ENCODE results near the gene MTARC1.

MTARC1 gene

DNA sequence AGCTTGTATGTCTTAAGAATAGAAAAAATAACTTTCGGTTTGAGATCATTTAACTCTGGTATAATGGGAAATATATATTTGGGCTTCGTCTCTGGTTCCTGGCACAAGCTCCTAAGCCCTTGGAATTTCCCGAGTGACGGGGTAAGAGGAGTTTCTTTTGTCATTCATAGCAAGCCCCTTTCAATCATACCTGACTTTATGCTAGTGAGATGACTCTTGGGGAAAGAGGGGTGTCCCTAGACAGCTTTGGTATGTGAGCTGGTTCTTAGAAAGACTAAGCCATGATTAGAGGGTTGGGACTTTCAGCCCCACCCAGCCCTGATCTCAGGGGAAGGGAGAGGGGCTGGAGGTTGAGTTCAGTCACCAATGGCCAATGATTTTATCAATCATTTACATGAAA is 13.9 kb upstream of the MTARC1 start:
- DNase-seq, result no peak

DNA sequence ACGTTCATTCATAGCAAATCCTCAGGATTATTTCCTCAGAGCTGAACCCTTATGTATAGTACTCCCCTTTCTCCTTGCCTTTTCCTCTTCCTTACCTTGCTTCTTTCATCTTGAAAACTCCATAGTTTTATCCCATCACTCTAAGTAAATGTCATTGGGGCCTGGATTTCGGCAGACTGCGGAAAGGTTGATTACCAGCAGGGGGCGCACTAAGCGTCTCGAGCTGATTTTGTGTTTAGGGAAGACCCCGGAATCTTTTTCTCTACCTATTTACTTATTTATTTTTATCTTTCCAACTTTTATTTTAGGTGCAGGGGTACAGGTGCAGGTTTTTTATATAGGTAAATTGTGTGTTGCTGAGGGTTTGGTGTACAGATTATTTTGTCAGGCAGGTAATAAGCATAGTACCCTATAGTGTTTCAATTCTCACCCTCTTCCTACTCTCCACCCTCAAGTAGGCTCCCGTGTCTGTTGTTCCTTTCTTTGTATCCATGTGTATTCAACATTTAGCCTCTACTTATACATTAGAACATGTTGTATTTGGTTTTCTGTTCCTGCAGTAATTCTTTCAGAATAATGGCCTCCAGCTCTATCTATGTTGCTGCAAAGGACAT is 11.4 kb upstream of the MTARC1 start:
- DNase-seq, result peak in 1 of 5 experiments; percentile 7

DNA sequence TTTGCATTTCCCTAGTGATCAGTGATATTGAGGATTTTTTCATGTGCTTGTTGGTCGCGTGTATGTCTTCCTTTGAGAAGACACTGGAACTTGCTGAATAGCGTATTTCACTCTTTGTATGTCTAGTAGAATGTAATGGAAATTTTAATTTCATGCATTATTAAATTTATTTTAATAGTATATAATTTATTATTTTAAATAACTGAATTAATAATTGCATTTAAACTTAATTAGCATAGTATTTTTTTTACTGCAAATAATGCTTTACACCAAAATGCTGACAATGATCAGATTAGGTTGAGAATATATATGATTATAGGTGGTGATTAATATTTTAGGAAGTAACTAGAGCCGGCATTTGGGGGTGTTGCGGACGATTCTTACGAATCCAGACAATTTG is 10.5 kb upstream of the MTARC1 start:
- no peak for DNase-seq

DNA sequence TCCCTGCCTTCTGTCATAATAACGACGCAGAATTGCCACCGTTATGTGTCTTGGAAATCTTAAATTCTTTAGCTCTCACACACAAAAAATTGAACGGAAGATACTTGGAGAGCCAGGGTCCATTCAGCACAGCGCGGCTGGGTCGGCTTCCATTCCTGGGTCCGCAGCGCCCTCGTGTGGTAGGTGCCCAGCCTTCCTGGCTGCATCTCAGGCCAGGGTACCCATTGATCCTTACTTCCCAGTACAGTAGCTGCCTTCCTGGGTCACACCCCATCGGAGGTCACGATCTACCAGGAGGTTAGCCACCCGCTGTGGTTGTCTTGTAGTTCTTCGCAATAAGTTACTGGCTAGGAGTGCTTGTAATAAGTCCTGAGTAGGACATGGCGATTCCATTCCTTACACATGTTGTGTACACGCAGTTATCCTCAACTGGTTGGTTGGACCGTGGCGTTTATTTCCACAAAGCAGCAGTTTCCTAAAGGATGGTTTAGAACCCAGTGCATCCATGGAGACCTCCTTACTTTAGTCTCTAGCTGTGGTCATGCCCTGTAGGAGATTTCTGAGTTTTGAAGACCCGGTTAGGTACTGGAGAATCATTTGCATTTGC is 9.9 kb upstream of the MTARC1 start:
- DNase-seq, result peak in 4 of 5 experiments; percentile 26 to 54 (median 42)

DNA sequence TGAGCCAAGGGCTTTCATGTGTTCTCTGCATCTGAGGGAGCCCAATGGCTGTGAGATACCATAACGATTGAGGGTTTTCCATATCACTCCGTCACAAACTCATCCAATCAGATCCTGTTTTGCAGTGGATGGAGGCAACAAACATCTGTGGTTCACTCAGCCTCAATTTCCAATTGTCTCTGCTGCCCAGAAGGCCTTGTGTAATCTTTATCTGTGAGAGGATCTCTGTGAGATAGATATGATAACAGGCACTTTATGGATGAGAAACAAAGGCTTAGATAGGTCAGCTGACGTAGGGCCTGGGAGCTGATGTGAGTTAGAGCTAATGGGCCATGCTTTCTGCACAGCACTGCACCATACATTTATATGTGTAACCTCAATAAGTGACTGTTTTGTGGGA is 3.3 kb upstream of the MTARC1 start:
- DNase-seq, result no peak

DNA sequence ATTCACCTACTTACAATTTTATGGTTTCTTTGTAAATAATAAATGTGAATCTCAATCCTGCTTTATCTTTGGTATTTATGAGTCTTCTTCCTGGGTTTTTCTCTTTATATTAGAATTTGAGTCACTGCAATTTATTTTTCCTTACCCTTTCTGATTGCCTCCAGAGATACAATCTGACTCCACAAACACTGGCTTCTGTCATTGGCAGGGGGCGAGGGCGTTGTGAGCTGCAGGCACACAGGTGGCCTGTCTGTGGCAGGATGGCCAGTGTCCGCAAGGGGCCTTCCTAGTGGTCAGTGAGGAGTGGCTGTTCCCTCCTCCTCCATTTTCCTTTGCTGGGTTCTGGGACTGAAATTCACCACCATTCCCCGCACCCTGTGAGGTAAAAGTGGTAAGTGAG is 2.0 kb upstream of the MTARC1 start:
- DNase-seq, result no peak

DNA sequence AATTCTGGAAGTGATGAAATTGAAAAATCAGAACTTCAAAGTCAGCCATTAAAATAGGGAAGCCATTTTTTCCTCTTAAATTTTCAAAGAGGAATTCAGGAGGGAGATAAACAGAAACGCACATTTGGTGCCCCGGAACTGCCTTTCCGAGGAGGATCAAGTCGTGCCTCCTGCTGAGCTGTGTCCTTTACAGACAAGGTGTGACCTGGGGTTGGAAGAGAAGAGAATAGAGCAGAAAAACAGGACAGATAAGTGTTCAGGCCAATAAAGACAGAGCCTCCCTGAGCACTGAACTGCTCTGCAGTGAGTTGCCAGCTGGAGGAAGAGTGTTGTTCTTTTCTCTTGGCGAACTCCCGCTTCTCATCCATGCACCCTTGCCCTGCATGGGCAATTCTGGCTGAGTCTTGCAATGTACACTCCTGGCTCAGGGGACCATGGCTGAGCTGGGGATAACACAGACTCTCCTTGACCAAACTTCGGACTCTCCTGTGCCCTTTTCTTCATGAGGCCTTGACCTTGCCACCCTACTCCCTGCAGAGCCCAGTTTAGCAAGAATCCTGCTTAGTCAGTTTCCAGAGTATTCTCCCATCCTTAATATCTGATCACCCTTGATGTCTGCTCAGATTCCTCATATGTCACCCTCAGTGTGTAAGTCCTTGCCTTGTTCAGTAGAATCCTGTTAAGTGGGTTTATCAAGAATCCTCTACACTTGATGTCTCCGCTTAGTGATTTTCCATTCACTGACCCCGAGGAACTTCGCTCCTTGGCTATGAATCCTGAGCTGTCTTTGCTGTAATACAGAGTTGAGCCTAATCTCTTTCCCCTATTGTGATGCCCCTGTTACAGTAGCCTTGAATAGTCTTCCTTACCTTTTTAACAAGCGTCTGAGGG is 1.3 kb upstream of the MTARC1 start:
- no peak for DNase-seq

DNA sequence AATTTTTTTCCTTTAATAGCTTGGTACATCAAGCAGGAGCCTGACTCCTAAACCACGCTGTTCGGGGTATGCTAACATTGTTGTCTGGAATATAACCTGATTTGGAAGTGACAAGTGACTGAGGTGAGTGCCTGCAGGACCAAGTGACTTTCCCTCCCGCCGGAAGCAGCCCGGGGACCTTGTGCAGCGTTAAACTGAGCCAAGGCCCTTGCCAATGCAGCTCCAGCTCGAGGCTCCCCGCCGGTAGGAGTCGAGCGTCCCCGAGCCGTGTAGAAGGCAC is 716 bp upstream of the MTARC1 start:
- DNase-seq, result no peak

DNA sequence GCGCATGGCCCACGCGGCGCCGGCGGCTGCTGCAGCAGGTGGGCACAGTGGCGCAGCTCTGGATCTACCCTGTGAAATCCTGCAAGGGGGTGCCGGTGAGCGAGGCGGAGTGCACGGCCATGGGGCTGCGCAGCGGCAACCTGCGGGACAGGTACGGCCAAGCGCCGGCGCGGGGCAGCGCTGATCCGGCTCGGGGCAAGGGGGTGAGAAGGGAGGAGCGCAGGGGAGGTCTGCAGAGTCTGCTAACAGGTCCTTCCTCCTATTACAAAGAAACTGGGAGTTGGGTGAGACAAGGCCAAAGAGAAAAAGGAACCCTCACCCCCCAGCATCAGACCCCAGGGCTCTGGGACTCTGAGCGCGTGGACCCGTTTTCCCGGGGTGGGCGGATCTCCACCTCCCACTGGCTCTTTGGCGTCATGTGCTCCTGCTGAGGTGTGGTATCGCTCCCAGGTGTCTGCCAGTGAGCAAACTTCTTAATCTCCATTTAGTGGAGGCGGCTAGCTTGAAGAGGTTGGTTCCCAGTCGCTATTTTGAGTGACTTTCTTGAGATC is 431 bp downstream of the MTARC1 start:
- no peak for DNase-seq

DNA sequence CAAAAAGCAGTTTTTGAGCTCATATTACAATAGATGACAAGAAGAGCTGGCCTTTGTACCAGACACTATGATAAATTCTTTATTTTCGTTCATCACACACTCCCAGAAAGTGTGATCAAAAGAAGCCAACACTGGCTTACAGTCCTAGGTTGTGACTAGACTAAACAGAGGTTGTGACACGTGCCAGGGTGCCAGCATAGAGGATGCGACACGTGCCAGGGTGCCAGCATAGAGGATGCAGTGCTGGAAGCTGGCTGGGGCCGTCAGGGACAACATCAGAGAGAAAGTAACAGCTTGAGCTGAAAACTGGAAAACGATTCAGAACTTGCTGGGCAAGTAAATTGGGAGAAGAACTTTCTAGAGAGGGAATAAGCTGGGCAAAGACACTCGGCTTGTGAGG is 2.2 kb downstream of the MTARC1 start:
- DNase-seq, result no peak

DNA sequence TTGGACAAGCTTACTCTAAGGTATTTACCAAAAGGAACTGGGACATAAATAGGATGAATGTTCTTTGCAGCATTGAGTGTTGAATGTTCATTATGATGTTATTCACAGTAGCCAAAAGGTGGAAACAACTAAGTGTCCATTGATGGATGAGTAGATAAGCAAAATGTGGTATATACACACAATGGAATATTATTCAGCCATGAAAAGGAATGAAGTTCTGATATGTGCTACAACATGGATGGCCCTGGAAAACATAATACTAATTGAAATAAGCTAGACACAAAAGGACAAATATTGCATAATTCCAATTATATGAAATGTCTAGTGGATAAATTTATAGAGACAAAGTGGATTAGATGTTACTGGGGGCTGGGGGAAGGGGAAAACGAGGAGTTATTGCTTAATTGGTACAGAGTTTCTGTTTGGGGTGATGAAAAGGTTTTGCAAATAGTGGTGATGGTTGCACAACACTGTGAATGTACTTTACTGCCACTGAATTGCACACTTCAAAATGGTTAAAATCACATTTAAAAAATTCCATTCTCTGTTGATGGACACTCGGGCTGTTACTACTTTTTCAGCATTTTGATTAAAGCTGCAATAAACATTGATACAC is 2.9 kb downstream of the MTARC1 start:
- DNase-seq, result no peak

DNA sequence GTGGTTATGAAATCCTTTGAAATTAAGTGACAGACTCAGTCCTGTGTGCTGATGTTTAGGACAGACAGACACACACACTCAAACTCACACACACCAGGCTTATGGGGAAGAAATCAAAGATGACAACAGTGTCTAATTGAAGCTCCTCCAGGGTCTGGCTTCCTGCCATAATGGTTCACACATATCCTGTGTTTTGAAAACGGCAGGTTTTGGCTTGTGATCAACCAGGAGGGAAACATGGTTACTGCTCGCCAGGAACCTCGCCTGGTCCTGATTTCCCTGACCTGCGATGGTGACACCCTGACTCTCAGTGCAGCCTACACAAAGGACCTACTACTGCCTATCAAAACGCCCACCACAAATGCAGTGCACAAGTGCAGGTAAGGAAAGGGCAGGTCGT is 4.6 kb downstream of the MTARC1 start:
- no peak for DNase-seq

DNA sequence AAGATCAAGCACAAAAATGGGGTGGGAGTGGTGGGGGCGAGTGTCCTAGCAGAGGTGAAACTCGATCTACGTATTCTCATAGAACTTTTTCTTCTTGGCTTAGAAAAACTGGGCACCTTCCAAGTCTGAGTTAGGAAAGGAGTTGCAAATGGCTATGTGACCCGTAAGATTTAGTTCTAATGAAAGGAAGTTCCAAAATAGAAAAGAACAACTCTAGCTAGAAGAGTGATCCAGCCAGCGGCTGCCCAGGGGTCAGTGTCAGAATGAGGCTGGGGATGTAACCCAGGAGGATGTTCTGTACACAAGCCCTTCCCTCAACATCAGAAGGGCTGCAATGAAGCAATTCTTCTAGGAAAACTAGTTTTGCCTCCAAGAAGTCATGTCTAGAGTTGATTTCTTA is 5.2 kb downstream of the MTARC1 start:
- no peak for DNase-seq

DNA sequence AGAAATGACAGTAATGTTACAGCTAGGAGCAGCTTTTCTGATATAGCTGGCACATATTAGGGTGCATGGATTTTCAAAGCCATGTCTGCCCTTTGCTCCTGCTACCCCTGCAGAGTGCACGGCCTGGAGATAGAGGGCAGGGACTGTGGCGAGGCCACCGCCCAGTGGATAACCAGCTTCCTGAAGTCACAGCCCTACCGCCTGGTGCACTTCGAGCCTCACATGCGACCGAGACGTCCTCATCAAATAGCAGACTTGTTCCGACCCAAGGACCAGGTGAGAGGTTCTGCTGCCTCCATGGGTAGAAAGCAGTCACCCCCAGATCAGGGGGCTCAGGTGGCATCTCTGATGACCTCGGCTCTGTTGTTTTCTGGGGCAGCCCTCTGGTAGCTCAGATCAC is 9.8 kb downstream of the MTARC1 start:
- no peak for DNase-seq

DNA sequence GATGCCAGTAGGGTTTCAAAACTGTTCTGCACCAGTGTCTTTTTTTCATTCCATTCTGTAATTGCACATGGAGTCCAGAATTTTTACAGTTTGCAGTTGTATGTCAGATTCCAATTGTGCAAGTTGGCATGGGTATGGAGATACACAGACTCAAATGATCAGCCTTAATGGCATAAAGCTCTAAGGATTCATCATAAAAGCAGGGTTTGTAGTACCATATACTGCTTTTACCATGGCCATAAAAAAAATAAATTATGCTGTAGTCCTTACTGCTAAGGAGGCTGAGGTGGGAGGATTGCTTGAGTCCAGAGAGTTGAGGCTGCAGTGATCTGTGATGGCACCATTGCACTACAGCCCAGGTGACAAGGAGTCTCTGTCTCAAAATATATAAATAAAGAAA is 10.3 kb downstream of the MTARC1 start:
- DNase-seq, result no peak

DNA sequence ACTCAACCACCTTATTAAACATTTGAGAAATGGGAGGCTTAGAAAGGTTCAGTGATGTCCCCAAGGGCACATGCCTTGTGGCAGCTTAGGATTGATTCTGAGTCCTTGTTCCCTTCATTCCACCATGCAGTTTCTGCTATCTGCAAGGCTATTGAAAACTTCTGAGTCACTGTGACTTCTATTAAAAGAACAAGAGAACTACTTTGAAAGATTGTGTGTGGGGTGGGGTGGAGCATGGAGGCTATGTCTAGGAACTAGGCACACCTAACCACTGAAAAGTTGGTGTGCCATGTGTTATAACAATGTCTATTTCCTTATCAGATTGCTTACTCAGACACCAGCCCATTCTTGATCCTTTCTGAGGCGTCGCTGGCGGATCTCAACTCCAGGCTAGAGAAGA is 10.8 kb downstream of the MTARC1 start:
- DNase-seq, result no peak

DNA sequence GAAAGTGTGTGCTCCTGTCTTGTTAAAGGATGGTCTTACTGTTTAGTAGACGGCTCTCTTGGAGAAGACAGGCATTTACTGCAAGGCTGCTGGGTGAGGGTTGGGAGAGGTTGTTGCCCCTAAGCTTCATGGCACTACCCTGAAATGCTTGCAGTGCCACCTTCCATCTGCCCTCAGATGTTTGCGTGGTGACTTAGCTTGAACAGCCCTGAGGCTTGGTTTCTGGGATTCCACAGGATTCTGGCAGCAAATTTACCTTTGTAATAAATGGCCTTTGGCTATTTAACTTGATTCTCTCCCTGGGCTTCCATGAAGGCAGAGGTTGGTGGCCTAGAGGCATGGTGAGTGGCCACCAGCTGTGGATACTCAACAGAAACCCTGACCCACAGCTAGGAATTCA is 11.6 kb downstream of the MTARC1 start:
- no peak for DNase-seq

DNA sequence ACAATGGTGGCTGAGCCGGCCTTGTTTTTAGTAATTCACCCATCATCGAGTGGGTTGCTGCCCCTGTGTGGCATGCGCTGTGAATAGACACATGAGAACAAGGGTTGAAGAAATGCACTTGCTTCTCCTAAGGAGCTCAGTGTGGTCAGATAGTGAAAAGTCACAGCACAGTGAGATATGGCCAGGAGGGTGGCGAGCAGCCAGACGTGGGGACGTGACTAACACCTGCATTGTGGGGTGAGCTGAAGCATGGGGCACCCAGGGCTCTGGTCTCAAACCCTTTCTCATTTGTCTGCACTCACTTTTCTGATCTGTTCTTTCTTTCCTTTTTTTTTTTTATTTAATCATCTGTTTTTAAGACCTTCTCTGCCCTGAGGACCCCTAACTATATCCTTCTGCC is 13.5 kb downstream of the MTARC1 start:
- DNase-seq, result no peak

DNA sequence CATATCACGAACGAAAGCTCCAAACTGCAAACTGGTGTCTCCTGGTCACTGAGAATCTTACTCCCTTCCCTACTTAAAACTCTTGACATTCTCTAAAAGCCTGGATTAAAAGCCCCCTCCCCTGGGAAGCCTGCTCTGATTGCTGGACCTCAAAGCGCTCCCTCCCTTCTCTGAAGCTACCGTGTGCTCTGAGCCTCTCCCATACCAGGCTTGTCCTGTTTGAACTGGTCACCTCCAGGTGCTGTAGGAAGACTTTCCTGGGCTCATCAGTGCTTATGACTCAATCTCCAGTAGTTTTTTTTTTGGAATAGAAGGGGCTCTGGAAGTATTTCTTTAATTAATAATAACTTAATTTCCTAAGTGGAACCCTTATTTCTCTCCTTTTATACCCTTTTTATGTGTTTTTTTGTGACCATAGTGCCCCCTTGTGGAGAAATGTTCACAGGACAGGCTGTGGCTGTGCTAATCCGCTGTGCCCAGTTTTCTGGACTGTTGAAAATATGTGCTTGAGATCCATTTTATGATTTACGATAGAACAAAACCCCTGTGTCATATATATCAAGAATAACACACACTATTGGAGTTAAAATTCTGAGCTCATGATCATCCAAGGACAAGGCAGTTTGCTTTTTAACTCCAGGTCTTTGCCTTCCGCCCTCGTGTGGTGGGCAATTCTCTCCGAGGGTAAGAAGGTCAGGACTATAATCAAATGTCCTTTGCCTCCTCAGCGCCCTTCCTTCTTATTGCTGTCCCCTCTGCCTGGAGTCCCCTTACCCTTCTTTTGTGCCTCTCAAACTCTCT is 16.9 kb downstream of the MTARC1 start:
- no peak for DNase-seq

DNA sequence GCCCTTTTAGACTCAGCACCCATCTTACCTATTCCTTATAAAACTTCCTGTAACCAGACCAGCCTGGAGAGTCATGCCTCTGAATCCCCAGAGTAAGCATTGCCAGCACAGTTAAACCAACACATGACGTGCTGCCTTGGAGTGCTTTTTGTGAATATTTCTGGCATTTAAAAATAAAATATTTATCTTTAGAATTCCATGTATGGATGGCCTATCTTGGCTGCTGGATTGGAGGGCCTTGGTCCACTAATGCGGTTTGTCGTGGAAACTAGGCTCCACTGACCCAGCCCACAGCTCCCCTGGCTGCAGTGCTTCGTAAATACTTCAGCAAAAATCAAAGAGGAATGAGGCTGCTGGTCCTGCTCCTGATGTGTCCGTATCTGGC is 17.5 kb downstream of the MTARC1 start:
- DNase-seq, result no peak

DNA sequence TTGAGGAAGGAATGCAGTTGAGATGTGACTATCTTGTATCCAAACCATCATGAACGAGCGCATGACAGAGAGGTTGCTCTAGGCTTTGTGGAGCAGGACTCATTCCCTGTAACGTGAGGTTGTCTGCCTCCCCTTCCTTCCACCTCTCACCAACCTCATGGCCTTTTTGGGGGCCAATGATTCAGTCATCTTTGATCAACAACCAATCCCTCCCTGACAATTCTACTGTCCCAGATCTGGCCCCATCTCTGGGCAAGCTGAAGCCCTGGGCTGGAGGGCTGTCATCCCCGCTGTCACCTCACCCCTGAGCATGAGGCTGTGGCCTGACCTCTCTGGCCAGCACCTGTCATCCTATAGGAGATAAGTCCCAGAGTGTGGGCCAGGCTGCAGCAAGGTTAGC is 19.7 kb downstream of the MTARC1 start:
- no peak for DNase-seq

DNA sequence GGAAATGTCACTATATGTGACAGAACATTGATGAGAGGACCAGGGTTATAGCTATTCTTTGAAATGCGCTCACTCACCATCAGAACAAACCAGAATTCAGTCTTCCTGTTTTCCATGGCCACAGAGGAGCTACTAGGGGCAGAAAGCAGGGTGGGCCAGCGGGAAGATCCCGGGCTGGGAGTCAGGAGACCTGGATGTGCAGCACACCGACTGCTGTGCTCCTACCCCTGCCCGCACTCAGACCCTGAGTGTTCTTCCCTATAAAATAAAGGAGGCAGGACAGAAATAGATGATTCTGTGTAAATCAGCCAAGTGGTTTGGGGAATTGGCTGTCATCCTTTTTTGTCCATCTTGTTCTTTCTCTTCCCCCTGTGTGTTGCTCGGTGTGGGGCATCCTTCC is 21.0 kb downstream of the MTARC1 start:
- DNase-seq, result no peak
